ENCODE results near the gene KCTD6. TPM values are rescaled to one million over a fixed set of nuclear protein-coding genes. Genes with fewer than 3 reads are reported as not detected.
"Not testable (repeated sequence)": the region's sequence is repeated elsewhere in the genome, so short reads cannot be mapped to it uniquely, and the experiment has no call there.

The KCTD6 gene
- total RNA-seq, 6 donors from 2014 or later = 2.2 to 13.1 (median 6.0) TPM

DNA sequence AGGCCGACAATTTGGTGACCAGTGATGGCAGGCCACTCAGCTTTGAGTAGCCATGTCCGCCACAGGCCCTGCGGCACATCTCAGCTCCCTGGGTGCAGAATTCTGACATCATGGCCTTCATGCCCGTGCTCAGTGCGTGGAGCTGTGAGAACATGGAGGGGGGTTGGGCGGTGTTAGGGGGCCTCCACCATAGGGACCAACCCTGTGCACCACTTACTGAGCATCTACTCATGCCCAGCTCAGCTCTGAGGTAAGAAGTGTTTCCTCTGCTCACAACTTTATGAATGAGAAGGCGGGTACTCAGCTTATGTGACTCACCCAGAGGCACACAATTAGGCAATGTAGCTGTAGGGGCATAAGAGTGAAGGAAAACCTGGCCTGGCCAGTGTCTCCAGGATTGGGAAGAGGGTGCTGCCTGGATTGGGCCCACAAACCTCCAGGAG, 34.6 kb downstream of the KCTD6 start:
- no peaks in the 10 kb centered on the region for H3K27me3 ChIP-seq
- DNase-seq (peak in 1 of 2 donors; percentile 55), ATAC-seq (ENCODE audit: low FRiP score in 2 of 2) (peak; percentile 52 to 57)
- TF ChIP-seq POLR2A (IDR thresholded peaks at IDR 0.05) = no peak
- TF ChIP-seq POLR2AphosphoS5 (IDR thresholded peaks at IDR 0.05) = peak in 1 of 2 donors; percentile 31
- TF ChIP-seq EP300 (IDR thresholded peaks at IDR 0.05) = peak in 1 of 4 donors; percentile 52
- TF ChIP-seq, protein P1, sequence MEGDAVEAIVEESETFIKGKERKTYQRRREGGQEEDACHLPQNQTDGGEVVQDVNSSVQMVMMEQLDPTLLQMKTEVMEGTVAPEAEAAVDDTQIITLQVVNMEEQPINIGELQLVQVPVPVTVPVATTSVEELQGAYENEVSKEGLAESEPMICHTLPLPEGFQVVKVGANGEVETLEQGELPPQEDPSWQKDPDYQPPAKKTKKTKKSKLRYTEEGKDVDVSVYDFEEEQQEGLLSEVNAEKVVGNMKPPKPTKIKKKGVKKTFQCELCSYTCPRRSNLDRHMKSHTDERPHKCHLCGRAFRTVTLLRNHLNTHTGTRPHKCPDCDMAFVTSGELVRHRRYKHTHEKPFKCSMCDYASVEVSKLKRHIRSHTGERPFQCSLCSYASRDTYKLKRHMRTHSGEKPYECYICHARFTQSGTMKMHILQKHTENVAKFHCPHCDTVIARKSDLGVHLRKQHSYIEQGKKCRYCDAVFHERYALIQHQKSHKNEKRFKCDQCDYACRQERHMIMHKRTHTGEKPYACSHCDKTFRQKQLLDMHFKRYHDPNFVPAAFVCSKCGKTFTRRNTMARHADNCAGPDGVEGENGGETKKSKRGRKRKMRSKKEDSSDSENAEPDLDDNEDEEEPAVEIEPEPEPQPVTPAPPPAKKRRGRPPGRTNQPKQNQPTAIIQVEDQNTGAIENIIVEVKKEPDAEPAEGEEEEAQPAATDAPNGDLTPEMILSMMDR (IDR thresholded peaks at IDR 0.05) = no peak
- no peaks in the 10 kb centered on the region for H3K9me3 ChIP-seq
- 75 to 81% methylated on average over 5 to 7 of the region's 7 CpGs for WGBS, 2 donors
- no peak overlapping the region for H3K4me3 ChIP-seq
- peaks cover 0 to 10% (median 0%) of the 10 kb centered on the region in 4 donors for H3K36me3 ChIP-seq
- H3K27ac ChIP-seq = no peak overlapping the region
- peaks cover 6 to 16% (median 9%) of the 10 kb centered on the region in 4 donors for H3K4me1 ChIP-seq

DNA sequence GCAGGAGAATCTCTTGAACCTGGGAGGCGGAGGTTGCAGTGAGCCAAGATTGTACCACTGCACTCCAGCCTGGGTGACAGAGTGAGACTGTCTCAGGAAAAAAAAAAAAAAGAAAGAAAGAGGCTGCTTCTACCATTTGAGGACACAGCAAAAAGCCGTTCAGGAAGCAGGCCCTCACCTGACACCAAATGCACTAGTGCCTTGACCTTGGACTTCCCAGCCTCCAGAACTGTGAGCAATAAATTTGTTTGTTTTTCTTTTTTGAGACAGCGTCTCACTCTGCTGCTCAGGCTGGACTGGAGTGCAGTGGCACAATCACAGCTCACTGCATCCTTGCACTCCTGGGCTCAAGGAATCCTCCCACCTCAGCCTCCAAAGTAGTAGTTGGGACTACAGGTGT, 35.5 kb downstream of the KCTD6 start:
- H3K36me3 ChIP-seq; DNase-seq; H3K4me3 ChIP-seq; ATAC-seq (ENCODE audit: low FRiP score in 2 of 2); H3K27me3 ChIP-seq; H3K27ac ChIP-seq; H3K9me3 ChIP-seq: not testable (repeated sequence)
- peaks cover 6 to 12% (median 7%) of the 10 kb centered on the region in 4 donors for H3K4me1 ChIP-seq
- 89 to 91% methylated on average over 3 of the region's 3 CpGs for WGBS, 2 donors

DNA sequence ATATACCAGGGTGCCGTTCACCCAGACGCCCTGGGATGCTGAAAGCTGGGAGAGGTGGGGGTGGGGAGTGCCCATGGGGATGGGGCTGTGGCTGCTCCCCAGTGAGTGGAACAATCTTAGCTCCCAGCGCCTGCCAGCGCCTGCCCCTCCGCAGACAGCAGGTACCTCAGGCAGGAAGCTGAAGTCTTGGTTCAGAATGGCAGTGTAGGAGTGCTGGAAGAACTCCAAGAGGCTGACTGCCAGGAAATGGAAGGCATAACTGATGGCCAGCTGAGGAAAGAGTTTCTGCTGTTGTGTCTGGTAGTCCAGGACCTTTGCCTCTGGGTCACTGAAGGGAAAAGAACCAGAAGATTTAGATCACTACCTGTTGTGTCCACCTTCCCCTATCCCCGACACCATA, 36.7 kb downstream of the KCTD6 start:
- no peaks in the 10 kb centered on the region for H3K9me3 ChIP-seq
- WGBS, 2 donors = 25 to 41% methylated on average over 3 to 6 of the region's 6 CpGs
- H3K36me3 ChIP-seq = peaks cover 0 to 7% (median 0%) of the 10 kb centered on the region in 4 donors
- no peak for ATAC-seq (ENCODE audit: low FRiP score in 2 of 2)
- peaks cover 8 to 18% (median 9%) of the 10 kb centered on the region in 4 donors for H3K4me1 ChIP-seq
- no peaks in the 10 kb centered on the region for H3K27me3 ChIP-seq
- H3K27ac ChIP-seq = no peak overlapping the region
- peak in 1 of 2 donors; percentile 72 for DNase-seq
- H3K4me3 ChIP-seq = no peak overlapping the region
- TF ChIP-seq POLR2A (IDR thresholded peaks at IDR 0.05) = no peak
- TF ChIP-seq, protein P1 (IDR thresholded peaks at IDR 0.05) = no peak
- no peak for TF ChIP-seq POLR2AphosphoS5 (IDR thresholded peaks at IDR 0.05)
- TF ChIP-seq EP300 (IDR thresholded peaks at IDR 0.05) = no peak

DNA sequence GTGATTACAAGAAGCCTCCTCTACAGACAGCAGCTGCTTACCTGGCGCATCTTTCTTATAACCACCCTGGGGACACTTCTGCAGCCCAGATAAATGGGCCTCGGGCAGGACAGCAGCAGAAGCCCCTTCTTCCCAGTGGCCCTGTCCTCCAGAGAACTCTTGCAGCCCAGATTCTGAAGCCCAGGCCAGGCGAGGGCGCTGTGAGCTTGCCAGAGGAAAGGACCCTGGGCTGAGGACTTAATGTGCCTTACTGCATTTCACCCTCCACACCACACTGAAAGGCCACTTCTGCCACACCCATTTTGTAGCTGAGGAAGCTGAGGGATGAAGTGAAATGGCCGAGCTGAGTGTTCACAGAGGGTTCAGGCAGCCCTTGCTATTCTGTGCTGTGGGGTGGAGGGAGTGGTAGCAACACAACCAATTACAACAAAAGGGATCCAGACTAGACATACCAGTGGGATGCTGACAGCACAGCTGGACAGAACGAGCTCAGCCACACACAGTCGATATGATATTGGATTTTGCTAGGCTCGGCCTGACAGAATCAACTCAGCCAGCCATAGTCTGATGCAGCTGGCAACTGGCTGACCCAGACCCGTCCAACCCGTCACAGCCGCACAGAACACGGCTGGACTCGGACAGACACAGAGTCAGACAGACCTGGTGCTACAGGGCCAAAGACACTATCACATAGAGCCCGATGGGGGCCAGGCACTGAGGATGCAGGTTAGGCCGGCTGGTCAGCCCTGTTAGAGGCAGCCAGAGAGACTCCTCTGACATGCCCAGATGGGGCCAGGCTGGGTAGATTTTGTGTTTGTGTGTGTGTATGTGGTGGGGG, 37.8 kb downstream of the KCTD6 start:
- DNase-seq (peak in 1 of 2 donors; percentile 52), ATAC-seq (ENCODE audit: low FRiP score in 2 of 2) (no peak)
- Histone ChIP-seq H3K27me3 (no peaks in the 10 kb centered on the region), H3K4me1 (peaks cover 8 to 18% (median 9%) of the 10 kb centered on the region in 4 donors), H3K27ac (no peak overlapping the region), H3K4me3 (no peak overlapping the region), H3K36me3 (no peaks in the 10 kb centered on the region), H3K9me3 (no peaks in the 10 kb centered on the region)
- TF ChIP-seq POLR2AphosphoS5 (IDR thresholded peaks at IDR 0.05) = no peak
- TF ChIP-seq, protein P1 (IDR thresholded peaks at IDR 0.05) = no peak
- TF ChIP-seq EP300 (IDR thresholded peaks at IDR 0.05) = no peak
- no peak for TF ChIP-seq POLR2A (IDR thresholded peaks at IDR 0.05)
- 85 to 94% methylated on average over 10 to 13 of the region's 15 CpGs for WGBS, 2 donors

DNA sequence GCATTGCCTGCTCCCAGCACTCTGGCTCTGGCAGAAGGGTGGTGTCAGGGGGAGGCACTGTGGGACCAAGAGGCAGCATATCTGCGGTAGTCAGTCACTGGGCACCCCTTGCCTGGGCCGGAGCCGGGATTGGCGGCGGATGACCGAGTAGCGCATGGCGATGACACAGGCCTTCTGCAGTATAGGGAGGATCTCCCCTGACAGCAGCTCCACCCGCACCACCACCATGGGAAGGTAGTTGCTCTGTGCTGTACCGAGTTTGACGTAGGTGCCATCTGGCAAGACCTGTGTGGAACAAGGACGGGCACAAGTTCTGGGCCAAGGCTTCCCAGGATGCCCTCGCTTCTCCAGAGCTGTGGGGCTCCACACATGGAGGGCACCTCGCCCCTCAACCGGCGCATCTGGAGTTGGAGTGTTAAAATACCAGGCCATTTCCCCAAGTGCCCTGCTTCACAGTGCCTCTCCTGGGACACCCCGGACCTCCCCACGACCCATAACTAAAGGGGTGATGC, 38.5 kb downstream of the KCTD6 start:
- ATAC-seq (ENCODE audit: low FRiP score in 2 of 2) = no peak
- H3K27ac ChIP-seq = no peak overlapping the region
- no peak for TF ChIP-seq POLR2A (IDR thresholded peaks at IDR 0.05)
- no peak for TF ChIP-seq POLR2AphosphoS5 (IDR thresholded peaks at IDR 0.05)
- TF ChIP-seq, protein P1 (IDR thresholded peaks at IDR 0.05) = no peak
- no peak for TF ChIP-seq EP300 (IDR thresholded peaks at IDR 0.05)
- H3K4me3 ChIP-seq = no peak overlapping the region
- H3K4me1 ChIP-seq = peaks cover 8 to 18% (median 9%) of the 10 kb centered on the region in 4 donors
- H3K9me3 ChIP-seq = no peaks in the 10 kb centered on the region
- H3K36me3 ChIP-seq = no peaks in the 10 kb centered on the region
- DNase-seq = peak in 1 of 2 donors; percentile 73
- H3K27me3 ChIP-seq = no peaks in the 10 kb centered on the region
- WGBS, 2 donors = 89 to 93% methylated on average over 16 to 18 of the region's 18 CpGs
